ENCODE measurements around the gene B4GALT2.

The B4GALT2 gene

GRCh38 chr1:43994794-43995790 lies 16.1 kb downstream of the B4GALT2 start:
- in situ Hi-C loops (cut with MboI; ENCODE audit: low pct_unique_long_range_greater_than_20kb, low sequenced_read_pairs, unreplicated experiment): no loop called here
- DNase-seq (ENCODE audit: low spot score): peak; percentile 51
- peak; percentile 47 for TF ChIP-seq CTCF (IDR thresholded peaks at IDR 0.05; ENCODE audit: extremely low read depth, insufficient read depth, missing control alignments)

DNA sequence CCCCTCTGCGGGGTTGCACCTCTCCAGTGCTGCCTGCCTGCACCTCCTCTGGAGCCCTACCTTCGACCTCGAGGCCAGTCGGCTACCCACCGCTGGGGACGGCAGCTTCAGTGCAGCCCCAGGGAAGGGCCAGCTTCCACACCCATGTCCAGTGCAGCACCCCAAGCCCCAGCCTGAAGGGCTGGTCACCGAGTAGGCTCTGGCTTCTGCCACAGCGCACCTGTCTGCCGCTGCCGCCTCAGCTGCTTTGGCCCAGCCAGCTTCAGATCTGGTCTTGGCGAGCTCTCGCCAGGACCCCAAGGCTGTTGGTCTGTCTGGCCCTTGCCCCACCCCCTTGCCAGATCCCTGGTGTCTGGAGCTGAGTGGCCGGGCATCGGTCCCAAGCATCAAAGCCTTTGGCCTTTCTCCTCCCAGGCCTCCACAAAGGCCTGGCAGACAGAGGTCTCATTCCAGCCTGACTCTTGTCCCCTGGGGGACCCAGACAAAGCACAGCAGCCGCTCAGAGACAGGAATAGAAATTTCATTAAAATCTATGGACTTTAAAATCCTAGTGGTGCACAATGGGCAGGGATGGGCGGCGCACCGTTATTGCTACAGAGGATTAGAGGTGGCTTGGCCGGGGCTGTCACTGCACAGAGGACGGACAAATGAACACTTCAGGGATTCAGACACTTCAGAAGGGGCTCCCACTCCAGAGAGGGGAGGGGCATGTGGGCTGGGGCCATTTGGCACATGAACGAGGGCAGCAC lies 17.1 kb downstream of the B4GALT2 start:
- in situ Hi-C loops (cut with MboI; ENCODE audit: low pct_unique_long_range_greater_than_20kb, low sequenced_read_pairs, unreplicated experiment): no loop called here
- no peak for TF ChIP-seq CTCF (IDR thresholded peaks at IDR 0.05; ENCODE audit: extremely low read depth, insufficient read depth, missing control alignments)
- no peak for DNase-seq (ENCODE audit: low spot score)

- no peak for TF ChIP-seq CTCF (IDR thresholded peaks at IDR 0.05; ENCODE audit: extremely low read depth, insufficient read depth, missing control alignments)
- no peak for DNase-seq (ENCODE audit: low spot score)
- in situ Hi-C loops (cut with MboI; ENCODE audit: low pct_unique_long_range_greater_than_20kb, low sequenced_read_pairs, unreplicated experiment): no loop called here
Observed at GRCh38 chr1:43996733-43997115, 17.7 kb downstream of the B4GALT2 start.

- no peak for DNase-seq (ENCODE audit: low spot score)
- in situ Hi-C loops (cut with MboI; ENCODE audit: low pct_unique_long_range_greater_than_20kb, low sequenced_read_pairs, unreplicated experiment): no loop called here
- no peak for TF ChIP-seq CTCF (IDR thresholded peaks at IDR 0.05; ENCODE audit: extremely low read depth, insufficient read depth, missing control alignments)
Observed at GRCh38 chr1:43997295-43997999, 18.4 kb downstream of the B4GALT2 start.

GRCh38 chr1:43998000-43998378 lies 19.0 kb downstream of the B4GALT2 start:
- in situ Hi-C loops (cut with MboI; ENCODE audit: low pct_unique_long_range_greater_than_20kb, low sequenced_read_pairs, unreplicated experiment): no loop called here
- DNase-seq (ENCODE audit: low spot score): no peak
- TF ChIP-seq CTCF (IDR thresholded peaks at IDR 0.05; ENCODE audit: extremely low read depth, insufficient read depth, missing control alignments): no peak

GRCh38 chr1:43999455-43999854 lies 20.4 kb downstream of the B4GALT2 start:
- no peak for DNase-seq (ENCODE audit: low spot score)
- TF ChIP-seq CTCF (IDR thresholded peaks at IDR 0.05; ENCODE audit: extremely low read depth, insufficient read depth, missing control alignments): no peak
- in situ Hi-C loops (cut with MboI; ENCODE audit: low pct_unique_long_range_greater_than_20kb, low sequenced_read_pairs, unreplicated experiment): no loop called here
